Stimulated activated CD8-positive, alpha-beta memory T cell treated with anti-CD3 and anti-CD28 coated beads, Interleukin-15, amount 100 ng/mL, for 4 hours (primary cell): ENCODE measurements around the gene ANXA3.

Source experiments
- DNase-seq, 2 donors: peaks; one replicate each; pipeline ENCODE4 v3.0.0-alpha.2; 2020; ENCODE audit warnings: low read depth in 2 of 2

ANXA3 gene

DNA sequence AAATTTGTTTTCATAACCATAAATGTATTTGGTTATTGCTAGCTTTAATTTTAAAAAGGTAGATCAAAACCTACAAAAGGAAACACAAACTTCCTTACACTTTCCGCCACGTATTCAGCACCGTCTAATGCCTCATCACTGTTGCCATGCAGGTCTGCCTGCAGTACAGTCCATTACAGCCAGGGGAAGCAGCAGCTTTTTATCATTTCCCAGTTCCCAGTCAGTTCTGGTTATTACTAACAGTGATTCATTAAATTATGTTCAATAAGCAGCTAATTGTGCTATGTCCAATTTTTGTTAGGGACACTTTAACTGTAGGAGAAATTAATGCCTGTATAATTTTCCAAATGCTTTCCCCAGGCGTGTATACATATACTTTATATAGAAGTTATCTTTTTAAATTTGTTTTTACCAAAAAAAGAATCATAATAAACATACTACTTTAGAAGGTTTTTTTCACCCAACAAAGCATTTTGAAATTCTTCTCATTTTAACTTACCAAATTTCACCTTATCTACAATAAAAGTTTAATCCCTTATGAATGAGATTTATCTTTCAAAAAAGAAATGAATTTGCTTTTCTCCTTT lies 93.3 kb downstream of the ANXA3 start:
- peak in 1 of 2 donors; percentile 27 for DNase-seq

DNA sequence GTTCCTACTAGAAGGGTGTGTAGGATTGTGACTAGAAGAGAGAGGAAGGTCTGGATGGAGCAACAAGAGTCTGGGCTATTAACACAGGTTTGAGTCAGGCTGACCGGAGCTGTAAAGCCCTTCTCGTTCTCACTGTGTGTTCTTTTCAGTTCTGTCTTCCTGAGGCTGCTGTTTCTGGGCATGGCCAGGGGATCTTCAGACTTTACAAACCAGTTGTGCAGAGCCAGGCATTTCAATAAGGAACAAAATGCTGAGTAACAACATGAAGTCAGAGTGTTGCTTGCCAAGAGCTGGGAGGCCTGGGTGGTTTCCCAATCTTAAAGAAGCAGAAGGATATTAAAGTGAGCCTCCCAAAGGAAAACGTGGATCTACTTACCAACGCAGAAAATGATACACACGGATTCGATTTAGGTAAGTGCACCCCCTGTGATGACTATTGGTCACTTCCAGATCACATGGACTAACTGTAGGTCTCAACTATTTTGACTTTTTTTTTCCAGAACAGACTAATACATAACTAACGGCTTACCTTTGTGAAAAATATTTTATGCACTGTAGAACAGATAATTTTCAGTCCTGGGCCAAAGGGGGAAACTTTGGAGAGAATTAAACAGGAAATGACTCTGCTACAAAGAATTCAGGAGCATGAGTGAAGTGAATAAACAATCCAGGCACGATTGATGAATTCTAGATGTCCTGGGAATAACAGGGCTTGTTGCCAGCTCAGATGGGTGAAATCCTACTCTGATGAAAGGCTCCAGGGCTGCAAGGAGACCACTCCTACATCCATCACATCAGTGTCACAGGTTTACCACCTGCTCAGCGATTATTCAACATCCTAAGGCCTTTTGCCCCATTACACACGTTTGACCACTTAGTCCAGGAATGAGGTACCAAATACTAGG lies 94.5 kb downstream of the ANXA3 start:
- DNase-seq: no peak

DNA sequence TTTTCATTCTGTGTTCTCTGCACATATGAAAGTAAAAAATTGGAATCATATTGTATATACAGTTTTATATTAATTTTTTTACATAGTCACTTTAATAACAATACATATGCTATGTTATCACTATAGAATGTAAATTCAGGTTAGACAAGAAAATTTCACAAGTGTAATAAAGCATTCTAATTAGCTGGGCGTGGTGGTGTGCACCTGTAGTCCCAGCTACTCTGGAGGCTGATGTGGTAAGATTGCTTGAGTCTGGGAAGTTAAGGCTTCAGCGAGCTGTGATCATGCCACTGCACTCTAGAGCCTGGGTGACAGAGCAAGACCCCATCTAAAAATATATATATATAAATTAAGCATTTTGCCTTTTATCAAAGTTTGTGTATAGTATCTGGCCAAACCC lies 95.7 kb downstream of the ANXA3 start:
- DNase-seq: no peak

DNA sequence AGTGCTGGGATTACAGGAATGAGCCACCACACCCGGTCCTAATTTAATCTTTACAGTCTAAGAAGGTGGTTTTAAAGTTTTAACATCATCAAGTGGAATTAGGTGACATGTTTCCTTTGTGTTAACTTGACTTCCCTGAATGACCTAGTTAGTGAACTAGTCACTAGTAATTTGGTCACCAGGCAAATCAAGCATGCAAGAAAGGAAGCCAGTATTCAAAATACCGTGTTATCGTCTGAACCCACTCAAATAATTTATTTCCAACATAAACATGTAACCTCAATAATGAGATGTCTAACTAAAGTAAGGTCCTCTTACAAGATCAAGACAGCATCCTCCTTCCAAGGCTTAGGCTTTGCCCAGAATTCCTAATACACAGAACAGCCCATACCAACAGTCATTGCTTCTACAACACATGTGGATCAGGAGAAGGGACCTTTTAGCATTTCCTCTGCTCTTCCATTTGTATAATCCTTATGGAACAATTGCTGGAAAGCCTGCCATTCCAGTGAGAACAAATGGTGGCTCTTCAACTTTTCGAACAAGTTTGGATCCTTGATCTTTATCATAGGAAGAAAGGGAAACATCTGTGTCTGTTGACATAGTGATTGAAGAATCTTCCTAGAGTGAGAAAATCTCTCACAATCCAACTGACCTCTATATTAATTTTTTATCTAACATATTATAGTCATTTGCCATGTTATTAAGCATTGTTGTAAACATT lies 97.2 kb downstream of the ANXA3 start:
- DNase-seq: no peak

DNA sequence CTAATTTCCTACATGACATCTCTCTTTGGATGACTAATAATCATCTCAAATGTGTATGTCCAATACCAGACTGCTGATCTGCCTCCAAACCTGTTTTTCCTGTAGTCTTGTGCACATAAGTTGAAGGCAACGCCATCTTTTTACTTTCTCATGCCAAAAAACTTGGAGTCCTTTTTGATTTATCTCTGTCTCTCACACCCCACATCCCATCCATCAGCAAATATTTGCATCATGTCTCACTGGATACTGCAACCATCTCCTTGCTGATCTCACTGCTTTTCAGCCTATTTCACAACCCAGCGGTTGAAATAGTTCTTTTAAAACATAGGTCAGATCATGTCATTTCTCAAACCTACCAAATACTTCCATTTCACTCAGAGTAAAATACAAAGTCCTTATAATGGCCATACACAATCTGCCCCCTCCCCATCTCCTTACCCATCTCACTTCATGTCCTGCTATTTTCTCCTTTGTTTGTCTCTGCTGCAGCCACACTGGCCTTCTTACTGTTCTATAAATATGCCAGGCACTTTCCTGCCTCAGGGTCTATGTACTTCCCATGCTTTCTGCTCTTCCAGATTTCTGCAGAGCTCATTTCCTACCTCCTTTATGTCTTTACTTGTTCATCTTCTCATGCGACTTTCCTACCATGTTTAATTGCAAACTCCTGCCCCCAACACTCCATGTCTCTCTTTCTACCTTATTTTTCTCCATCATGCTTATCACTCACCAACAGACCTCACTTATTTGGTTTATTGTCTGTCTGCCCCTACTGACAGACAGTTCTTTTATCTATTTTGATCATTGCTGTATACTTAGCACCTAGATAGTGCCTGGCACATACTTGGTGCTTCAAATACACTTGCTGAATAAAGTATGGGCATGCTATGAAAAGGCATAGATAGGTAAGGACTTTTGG lies 98.8 kb downstream of the ANXA3 start:
- no peak for DNase-seq

DNA sequence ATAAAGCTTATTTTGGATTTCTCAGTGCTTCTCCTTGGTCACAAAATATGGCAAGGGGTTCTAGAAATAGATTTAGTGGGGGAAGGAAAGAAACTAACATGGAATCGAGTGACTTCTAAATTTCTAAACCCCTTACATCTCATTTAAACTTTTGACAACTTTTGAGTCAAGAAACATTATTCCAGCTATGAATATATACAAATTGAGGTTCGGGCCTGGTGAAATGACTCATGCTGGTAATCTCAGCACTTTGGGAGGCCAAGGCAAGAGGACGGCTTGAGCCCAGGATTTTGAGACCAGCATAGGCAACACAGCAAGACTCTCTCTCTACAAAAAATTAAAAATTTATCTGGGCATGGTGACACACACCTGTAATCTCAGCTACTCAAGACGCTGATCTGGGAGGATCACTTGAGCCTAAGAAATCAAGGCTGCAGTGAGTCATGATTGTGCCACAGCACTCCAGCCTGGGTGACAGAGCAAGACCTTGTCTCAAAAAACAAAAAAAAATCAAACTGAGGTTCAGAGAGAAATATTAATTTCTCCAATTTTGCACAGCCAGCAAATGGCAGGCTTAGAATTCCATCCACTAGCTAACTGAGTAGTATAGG lies 99.8 kb downstream of the ANXA3 start:
- DNase-seq: no peak

DNA sequence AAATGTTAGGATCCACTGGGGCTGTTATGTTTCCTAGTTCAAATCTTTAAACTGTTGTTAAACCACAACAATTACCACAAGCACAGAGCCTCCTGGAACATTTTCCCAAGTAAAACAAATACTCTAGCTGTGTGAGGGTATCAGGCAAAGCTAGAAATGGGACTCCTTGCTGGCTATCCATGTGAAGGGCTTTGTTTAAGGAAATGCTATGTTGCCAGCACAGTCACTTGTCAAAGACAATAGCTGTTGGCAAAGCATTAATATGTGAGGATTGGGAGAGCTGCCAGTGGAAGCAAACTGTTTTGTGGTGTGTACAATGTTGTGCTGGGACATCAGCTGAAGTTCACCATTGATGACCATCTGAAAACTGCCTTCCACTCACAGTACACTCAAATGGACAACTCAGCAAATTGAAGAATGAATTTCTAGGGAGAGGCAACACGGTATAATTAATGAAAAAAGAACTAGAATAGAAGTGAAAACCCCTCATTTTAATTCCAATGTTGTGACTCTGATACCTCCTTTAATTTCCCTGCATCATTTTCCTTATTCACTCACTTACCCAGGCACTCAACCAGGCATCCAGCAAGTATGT lies 100.8 kb downstream of the ANXA3 start:
- DNase-seq: no peak

DNA sequence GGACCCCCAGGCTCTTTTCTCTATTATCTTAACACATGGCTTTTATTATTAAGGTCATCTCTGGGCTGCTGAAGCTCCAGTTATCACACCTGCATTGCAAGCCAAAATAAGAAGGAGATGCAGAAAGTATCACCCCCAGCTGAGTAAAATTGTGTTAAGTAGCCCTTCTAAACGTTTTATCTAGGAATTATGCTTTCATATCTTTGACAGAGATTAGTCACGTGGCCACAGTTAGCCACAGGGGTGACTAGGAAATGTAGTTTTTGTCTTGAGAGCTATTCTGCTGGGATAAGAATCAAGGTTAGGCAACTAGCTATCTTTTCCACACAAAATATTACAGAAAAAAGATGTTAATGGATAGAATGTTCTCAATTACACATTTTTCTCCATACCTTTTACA lies 102.1 kb downstream of the ANXA3 start:
- no peak for DNase-seq

DNA sequence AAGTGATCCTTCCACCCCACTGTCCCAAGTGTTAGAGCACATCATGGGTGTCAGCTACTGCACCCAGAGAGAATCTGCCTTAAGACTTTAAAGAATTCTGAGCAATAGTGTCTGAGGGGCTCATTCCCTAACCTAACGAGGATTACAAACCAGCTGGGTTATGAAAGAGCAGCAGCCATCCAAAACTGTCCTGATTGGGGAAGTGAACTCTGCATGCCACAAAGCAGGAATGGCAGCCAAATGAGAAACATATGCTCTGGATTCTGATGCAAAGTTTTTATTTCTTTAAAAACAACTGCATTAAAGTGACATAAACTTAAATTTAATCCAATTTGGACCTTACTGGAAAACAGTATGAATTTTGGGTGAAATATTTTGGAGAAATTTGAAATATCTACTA lies 103.2 kb downstream of the ANXA3 start:
- DNase-seq: no peak

DNA sequence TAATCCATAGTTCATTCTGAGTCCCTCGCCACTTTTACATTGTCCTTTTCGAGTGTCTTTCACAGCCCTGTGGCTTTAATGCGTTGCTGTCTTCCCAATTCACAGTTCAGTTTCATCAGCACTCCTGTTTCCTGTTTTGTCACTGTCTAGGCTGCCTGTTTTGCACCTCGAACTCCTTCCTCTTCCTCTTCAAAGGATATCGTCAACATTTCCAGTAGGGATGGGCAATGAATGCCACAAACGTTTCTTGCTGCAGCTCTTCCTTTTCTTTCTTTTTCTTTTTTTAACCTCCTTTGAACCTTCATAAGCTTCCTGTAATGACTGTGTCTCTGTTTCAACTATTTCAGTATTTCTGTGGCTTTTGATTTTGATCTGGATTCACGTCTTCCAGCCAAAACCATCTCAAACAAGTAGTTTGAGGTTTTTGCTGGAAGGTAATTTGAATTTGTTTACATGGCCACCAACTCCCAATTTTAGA lies 105.4 kb downstream of the ANXA3 start:
- DNase-seq: no peak

DNA sequence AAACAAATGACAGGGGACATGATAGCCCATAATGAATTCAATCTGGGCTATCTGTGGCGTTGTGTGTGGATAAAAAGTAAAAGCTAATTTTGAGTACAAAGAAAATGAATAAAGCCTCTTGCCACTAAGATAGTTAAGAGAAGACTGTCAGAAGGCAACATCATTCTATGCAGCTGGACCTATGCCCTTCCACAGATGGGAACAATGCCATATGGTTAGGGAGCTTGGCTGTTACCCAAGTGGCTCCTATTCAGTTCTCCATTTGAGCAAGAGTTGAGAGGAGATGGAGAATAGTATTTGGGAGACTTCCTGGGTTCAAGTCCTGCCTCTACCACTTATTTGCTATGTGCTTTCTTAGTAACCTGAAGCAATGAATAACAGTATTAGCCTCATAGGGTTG lies 107.7 kb downstream of the ANXA3 start:
- DNase-seq: no peak

DNA sequence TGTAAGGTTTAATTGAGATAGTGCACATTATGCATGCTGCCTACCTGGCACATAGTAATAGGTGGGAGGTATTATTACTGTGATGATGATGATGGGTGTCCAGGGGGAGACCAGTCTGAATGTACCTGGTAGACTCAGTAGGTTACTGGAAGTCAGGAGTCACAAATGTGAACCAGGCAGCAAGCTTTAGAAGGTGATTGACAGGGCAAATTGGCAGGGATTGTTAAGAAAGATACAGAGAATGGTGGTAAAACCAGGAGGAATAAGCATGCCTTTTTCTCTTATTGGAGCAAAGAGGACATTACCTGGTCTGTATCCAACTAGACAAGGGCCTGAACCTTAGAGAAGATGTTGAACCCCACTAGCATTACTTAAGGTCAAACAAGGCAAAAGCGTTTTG lies 108.1 kb downstream of the ANXA3 start:
- no peak for DNase-seq
